K562 (cell line): ENCODE measurements around the gene GARNL3. TPM values are rescaled to one million over a fixed set of nuclear protein-coding genes. Genes with fewer than 3 reads are reported as not detected.

Source experiments
- ETS1 ChIP-seq: conservative IDR thresholded peaks from 2 replicates; pipeline ENCODE4 v1.6.1; 2011; ENCODE audit warnings: low read depth, mild to moderate bottlenecking, low read length; ENCODE audit not compliant: control insufficient read depth
- MEF2D ChIP-seq: conservative IDR thresholded peaks from 2 replicates; pipeline ENCODE4 v1.6.1; 2016; ENCODE audit warnings: low read depth, missing genetic modification characterization, missing compliant biosample characterization
- POLR2H ChIP-seq: IDR thresholded peaks from 2 replicates; pipeline ENCODE4 v1.6.1; 2016; ENCODE audit warnings: missing genetic modification characterization, low read depth, mild to moderate bottlenecking, control low read depth, missing compliant biosample characterization, moderate library complexity
- TEAD1 ChIP-seq, 2 experiments: fragments of 450-650 bp in 1 of 2; sonication (generic) in 1 of 2; formaldehyde crosslinking; IDR thresholded peaks; 2 replicates each; pipeline versions ENCODE4 v1.4.0 to v1.8.0; 2020 to 2022; ENCODE audit warnings: mild to moderate bottlenecking in 2 of 2, missing genetic modification reagents in 1 of 2
- YBX1 ChIP-seq: fragments of 450-650 bp; IDR thresholded peaks from 2 replicates; pipeline ENCODE4 v1.7.1; 2016; ENCODE audit warnings: mild to moderate bottlenecking
- ZNF311 ChIP-seq: fragments of 250-450 bp; sonication (Bioruptor Pico); IDR thresholded peaks from 2 replicates; pipeline ENCODE4 v1.4.0; 2020; ENCODE audit warnings: mild to moderate bottlenecking, moderate library complexity
- polyA plus RNA-seq, 8 experiments: library from polyadenylated mRNA; depleted of rRNA in 4 of 8; stranded (reverse) in 5 of 8; unstranded in 3 of 8; fragments of >200 nt; fragmentation: Nextera tagmentation in 2 of 8; fragmentation: Illumina TruSeq in 1 of 8; extraction: Ambion mirVana in 2 of 8; extraction: Trizol in 1 of 8; gene quantifications; 2 replicates each; pipeline versions ENCODE4 v1.2.1 to v1.2.3, GENCODE V29; 2011 to 2014; ENCODE audit warnings: inconsistent platforms in 1 of 8, missing spikeins in 1 of 8
- total RNA-seq, 7 experiments: library from RNA; depleted of rRNA in 6 of 7; stranded (reverse); fragments of >200 nt in 6 of 7; fragmentation: Illumina TruSeq in 2 of 7; extraction: Trizol in 2 of 7; gene quantifications; 2 replicates each; pipeline versions ENCODE4 v1.2.1 to v1.2.3, GENCODE V29; 2011 to 2021; ENCODE audit warnings: low replicate concordance in 1 of 7
- TF ChIP-seq, protein P1 (sequence below): fragments of 450-650 bp; formaldehyde crosslinking; IDR thresholded peaks from 2 replicates; pipeline ENCODE4 v1.4.0; 2020; ENCODE audit warnings: mild to moderate bottlenecking

The GARNL3 gene
- total and polyA plus RNA-seq, 9 of the 15 experiments (the other 6 are each of a cell fraction or from before 2014, with no cell fraction given), result 0.35 to 2.7 (median 1.6) TPM

GRCh38 chr9:127279717-127280285, 15.2 kb downstream of the GARNL3 start (continued):
- TF ChIP-seq ETS1, result no peak
- TF ChIP-seq, protein P1, sequence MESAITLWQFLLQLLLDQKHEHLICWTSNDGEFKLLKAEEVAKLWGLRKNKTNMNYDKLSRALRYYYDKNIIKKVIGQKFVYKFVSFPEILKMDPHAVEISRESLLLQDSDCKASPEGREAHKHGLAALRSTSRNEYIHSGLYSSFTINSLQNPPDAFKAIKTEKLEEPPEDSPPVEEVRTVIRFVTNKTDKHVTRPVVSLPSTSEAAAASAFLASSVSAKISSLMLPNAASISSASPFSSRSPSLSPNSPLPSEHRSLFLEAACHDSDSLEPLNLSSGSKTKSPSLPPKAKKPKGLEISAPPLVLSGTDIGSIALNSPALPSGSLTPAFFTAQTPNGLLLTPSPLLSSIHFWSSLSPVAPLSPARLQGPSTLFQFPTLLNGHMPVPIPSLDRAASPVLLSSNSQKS, result no peak
- no peak for TF ChIP-seq POLR2H
- no peak for TF ChIP-seq MEF2D (tag)
- TF ChIP-seq TEAD1 (CRISPR knock-in tag; IDR thresholded peaks at IDR 0.05), result no peak
- TF ChIP-seq YBX1, result no peak
- TF ChIP-seq ZNF311 (CRISPR knock-in tag), result no peak
